ENCODE data around the gene PDZD2. TPM values are rescaled to one million over a fixed set of nuclear protein-coding genes. Genes with fewer than 3 reads are reported as not detected.

Gene PDZD2
- polyA plus RNA-seq, 1 donor from 2014 or later = 3.1 TPM

- H2AFZ ChIP-seq (ENCODE audit: low read depth, low read length) = no peak overlapping the region
- no peak for TF ChIP-seq EZH2 (IDR thresholded peaks at IDR 0.05; ENCODE audit: borderline replicate concordance, insufficient read depth, low read length, poor library complexity, severe bottlenecking)
- no peak for TF ChIP-seq EP300 (conservative IDR thresholded peaks at IDR 0.05; ENCODE audit: poor library complexity, severe bottlenecking)
- no peak for TF ChIP-seq TAF1 (IDR thresholded peaks at IDR 0.05; ENCODE audit: low read depth)
- TF ChIP-seq REST (IDR thresholded peaks at IDR 0.05; ENCODE audit: borderline replicate concordance) = no peak
- no peak for TF ChIP-seq CTCF (IDR thresholded peaks at IDR 0.05; ENCODE audit: poor library complexity, severe bottlenecking)
- TF ChIP-seq MXI1 (conservative IDR thresholded peaks at IDR 0.05; ENCODE audit: poor library complexity, severe bottlenecking) = no peak
- no peak for TF ChIP-seq POLR2AphosphoS5 (IDR thresholded peaks at IDR 0.05)
- TF ChIP-seq RAD21 (conservative IDR thresholded peaks at IDR 0.05) = no peak
- no peak for TF ChIP-seq SMC3 (conservative IDR thresholded peaks at IDR 0.05; ENCODE audit: poor library complexity)
- no peaks in the 10 kb centered on the region for H3K79me2 ChIP-seq (replicated peaks; ENCODE audit: insufficient read depth, low read length)
- no peak overlapping the region for H3K27ac ChIP-seq (ENCODE audit: low read length)
- no peaks in the 10 kb centered on the region for H4K20me1 ChIP-seq (ENCODE audit: insufficient read depth)
- H3K9me2 ChIP-seq (ENCODE audit: insufficient read depth, low read length) = no peaks in the 10 kb centered on the region
- H3K9ac ChIP-seq (ENCODE audit: low read length) = no peak overlapping the region
- H3K36me3 ChIP-seq (ENCODE audit: insufficient read depth, low read length) = no peaks in the 10 kb centered on the region
- no peaks in the 10 kb centered on the region for H3K9me3 ChIP-seq (ENCODE audit: low read length)
- H3K27me3 ChIP-seq (ENCODE audit: insufficient read depth, low read depth, low read length) = no peaks in the 10 kb centered on the region
- peaks cover 5% of the 10 kb centered on the region for H3F3A ChIP-seq (ENCODE audit: insufficient read depth, low read length, poor library complexity, severe bottlenecking)
- H3K4me3 ChIP-seq (ENCODE audit: low read length) = no peak overlapping the region
- H3K4me2 ChIP-seq (ENCODE audit: low read length) = no peak overlapping the region
These were observed 111.3 kb downstream of the PDZD2 start for GRCh38 chr5:31750215-31750614.

GRCh38 chr5:31751610-31752009, 112.7 kb downstream of the PDZD2 start:
- H3F3A ChIP-seq (ENCODE audit: insufficient read depth, low read length, poor library complexity, severe bottlenecking) = peaks cover 5% of the 10 kb centered on the region
- H3K36me3 ChIP-seq (ENCODE audit: insufficient read depth, low read length) = no peaks in the 10 kb centered on the region
- no peak overlapping the region for H3K4me2 ChIP-seq (ENCODE audit: low read length)
- no peak overlapping the region for H2AFZ ChIP-seq (ENCODE audit: low read depth, low read length)
- no peak overlapping the region for H3K4me3 ChIP-seq (ENCODE audit: low read length)
- H3K27me3 ChIP-seq (ENCODE audit: insufficient read depth, low read depth, low read length) = no peaks in the 10 kb centered on the region
- no peaks in the 10 kb centered on the region for H4K20me1 ChIP-seq (ENCODE audit: insufficient read depth)
- H3K79me2 ChIP-seq (replicated peaks; ENCODE audit: insufficient read depth, low read length) = no peaks in the 10 kb centered on the region
- H3K27ac ChIP-seq (ENCODE audit: low read length) = no peak overlapping the region
- H3K9me3 ChIP-seq (ENCODE audit: low read length) = no peaks in the 10 kb centered on the region
- H3K9me2 ChIP-seq (ENCODE audit: insufficient read depth, low read length) = no peaks in the 10 kb centered on the region
- no peak for TF ChIP-seq EP300 (conservative IDR thresholded peaks at IDR 0.05; ENCODE audit: poor library complexity, severe bottlenecking)
- no peak for TF ChIP-seq SMC3 (conservative IDR thresholded peaks at IDR 0.05; ENCODE audit: poor library complexity)
- no peak for TF ChIP-seq RAD21 (conservative IDR thresholded peaks at IDR 0.05)
- TF ChIP-seq REST (IDR thresholded peaks at IDR 0.05; ENCODE audit: borderline replicate concordance) = no peak
- TF ChIP-seq TAF1 (IDR thresholded peaks at IDR 0.05; ENCODE audit: low read depth) = no peak
- no peak for TF ChIP-seq CTCF (IDR thresholded peaks at IDR 0.05; ENCODE audit: poor library complexity, severe bottlenecking)
- H3K9ac ChIP-seq (ENCODE audit: low read length) = no peak overlapping the region
